Thyroid gland (tissue), 4 donors: ENCODE results near the gene GPS1.

Experiments used
- POLR2A ChIP-seq, 2 donors: fragments of 450-650 bp; IDR thresholded peaks; one replicate each; pipeline ENCODE4 v1.6.1; 2017; ENCODE audit warnings: antibody characterized with exemption in 2 of 2, mild to moderate bottlenecking in 2 of 2, moderate library complexity in 1 of 2
- TF ChIP-seq, protein P1 (sequence below), 6 experiments: fragments of 200-600 bp in 3 of 6; fragments of 450-650 bp in 3 of 6; sonication (generic) in 3 of 6; IDR thresholded peaks; one replicate each; pipeline ENCODE4 v1.5.1; 2016 to 2019; ENCODE audit warnings: antibody characterized with exemption in 6 of 6, mild to moderate bottlenecking in 2 of 6, inconsistent platforms in 1 of 6, moderate library complexity in 1 of 6

DNA sequence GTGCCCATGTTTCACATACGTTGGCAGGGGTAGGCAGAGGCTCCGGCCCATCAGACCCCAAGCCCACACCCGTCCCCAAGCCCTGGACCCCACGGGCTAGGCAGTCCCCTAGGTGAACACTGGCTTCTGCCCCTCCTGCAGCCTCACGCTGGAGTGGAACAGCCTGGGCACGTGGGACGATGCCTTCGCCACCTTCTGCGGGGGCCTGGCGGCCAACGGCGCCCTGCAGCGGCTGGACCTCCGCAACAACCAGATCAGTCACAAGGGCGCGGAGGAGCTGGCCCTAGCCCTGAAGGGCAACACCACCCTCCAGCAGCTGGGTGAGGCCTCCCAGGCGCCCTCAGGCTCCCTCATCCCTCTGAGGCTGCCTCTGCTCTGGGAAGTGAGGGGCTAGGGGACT is 26.8 kb upstream of the GPS1 start:
- TF ChIP-seq, protein P1, sequence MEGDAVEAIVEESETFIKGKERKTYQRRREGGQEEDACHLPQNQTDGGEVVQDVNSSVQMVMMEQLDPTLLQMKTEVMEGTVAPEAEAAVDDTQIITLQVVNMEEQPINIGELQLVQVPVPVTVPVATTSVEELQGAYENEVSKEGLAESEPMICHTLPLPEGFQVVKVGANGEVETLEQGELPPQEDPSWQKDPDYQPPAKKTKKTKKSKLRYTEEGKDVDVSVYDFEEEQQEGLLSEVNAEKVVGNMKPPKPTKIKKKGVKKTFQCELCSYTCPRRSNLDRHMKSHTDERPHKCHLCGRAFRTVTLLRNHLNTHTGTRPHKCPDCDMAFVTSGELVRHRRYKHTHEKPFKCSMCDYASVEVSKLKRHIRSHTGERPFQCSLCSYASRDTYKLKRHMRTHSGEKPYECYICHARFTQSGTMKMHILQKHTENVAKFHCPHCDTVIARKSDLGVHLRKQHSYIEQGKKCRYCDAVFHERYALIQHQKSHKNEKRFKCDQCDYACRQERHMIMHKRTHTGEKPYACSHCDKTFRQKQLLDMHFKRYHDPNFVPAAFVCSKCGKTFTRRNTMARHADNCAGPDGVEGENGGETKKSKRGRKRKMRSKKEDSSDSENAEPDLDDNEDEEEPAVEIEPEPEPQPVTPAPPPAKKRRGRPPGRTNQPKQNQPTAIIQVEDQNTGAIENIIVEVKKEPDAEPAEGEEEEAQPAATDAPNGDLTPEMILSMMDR (IDR thresholded peaks at IDR 0.05), result no peak
- no peak for TF ChIP-seq POLR2A (IDR thresholded peaks at IDR 0.05)
